ENCODE measurements around the gene SLC35A3.

The SLC35A3 gene

GRCh38 chr1:99969729-99970621 is at the start of gene SLC35A3:
SLC35A3 (plus strand) TSS chr1:99969996; CDS start chr1:99993555, 23,559 bp downstream.
- TF ChIP-seq CTCF (IDR thresholded peaks at IDR 0.05; ENCODE audit: insufficient read depth, low read depth, low read length, missing control alignments): no peak
- peak within 1 kb of the TSS; percentile 60 for H3K4me3 ChIP-seq (ENCODE audit: low read length)
- peak; percentile 83 for DNase-seq (ENCODE audit: low read depth)

- DNase-seq (ENCODE audit: low read depth): no peak
- TF ChIP-seq CTCF (IDR thresholded peaks at IDR 0.05; ENCODE audit: insufficient read depth, low read depth, low read length, missing control alignments): no peak
- no peak overlapping the region for H3K4me3 ChIP-seq (ENCODE audit: low read length)
Measured at GRCh38 chr1:99934801-99935200, 35.0 kb upstream of the SLC35A3 start.

GRCh38 chr1:99935534-99935933 is 34.3 kb upstream of the SLC35A3 start:
- DNase-seq (ENCODE audit: low read depth): no peak
- no peak overlapping the region for H3K4me3 ChIP-seq (ENCODE audit: low read length)
- TF ChIP-seq CTCF (IDR thresholded peaks at IDR 0.05; ENCODE audit: insufficient read depth, low read depth, low read length, missing control alignments): no peak

GRCh38 chr1:99936071-99936470 is 33.7 kb upstream of the SLC35A3 start:
- no peak overlapping the region for H3K4me3 ChIP-seq (ENCODE audit: low read length)
- DNase-seq (ENCODE audit: low read depth): no peak
- TF ChIP-seq CTCF (IDR thresholded peaks at IDR 0.05; ENCODE audit: insufficient read depth, low read depth, low read length, missing control alignments): no peak

- TF ChIP-seq CTCF (IDR thresholded peaks at IDR 0.05; ENCODE audit: insufficient read depth, low read depth, low read length, missing control alignments): no peak
- DNase-seq (ENCODE audit: low read depth): no peak
- H3K4me3 ChIP-seq (ENCODE audit: low read length): no peak overlapping the region
Measured at GRCh38 chr1:99942723-99943122, 27.1 kb upstream of the SLC35A3 start.

- H3K4me3 ChIP-seq (ENCODE audit: low read length): no peak overlapping the region
- no peak for TF ChIP-seq CTCF (IDR thresholded peaks at IDR 0.05; ENCODE audit: insufficient read depth, low read depth, low read length, missing control alignments)
- DNase-seq (ENCODE audit: low read depth): peak; percentile 56
Measured at GRCh38 chr1:99943223-99943794, 26.5 kb upstream of the SLC35A3 start.

Measured in epithelial cell of esophagus (primary cell).